NCI-H1436 (cell line): ENCODE data around the gene KRTAP23-1.

Experiments used
- DNase-seq: peaks from one replicate; lab custom pipeline; 2025; lab: John Stamatoyannopoulos, UW

Gene KRTAP23-1

GRCh38 chr21:30306884-30307283 is 41.5 kb downstream of the KRTAP23-1 start:
- DNase-seq: no peak

DNA sequence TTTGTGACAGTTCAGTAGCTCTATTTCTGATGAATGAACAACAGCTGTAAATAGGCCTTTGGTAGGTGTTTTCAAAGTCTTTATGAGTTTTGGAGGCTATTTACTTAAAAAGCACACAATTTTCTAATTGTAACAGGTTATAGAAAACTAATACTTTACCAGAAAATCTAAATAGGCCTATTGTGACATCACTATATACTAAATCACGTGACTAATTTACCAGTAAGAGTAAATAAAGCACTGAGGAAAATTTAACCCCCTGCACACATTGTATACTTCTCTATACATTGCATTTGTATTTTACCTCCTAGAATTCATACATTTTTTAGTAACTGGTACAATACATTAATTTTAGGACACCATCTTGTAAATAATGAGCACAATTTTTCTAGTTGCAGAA is 43.3 kb downstream of the KRTAP23-1 start:
- no peak for DNase-seq
